Measurements from ENCODE around the gene SLC22A14.
A peak's percentile ranks its signal among the peaks of the same experiment; 100 is the strongest.
"Not testable (repeated sequence)": the region's sequence is repeated elsewhere in the genome, so short reads cannot be mapped to it uniquely, and the experiment has no call there.

SLC22A14 gene

GRCh38 chr3:38314764-38315487 lies 32.8 kb downstream of the SLC22A14 start:
- no peak for DNase-seq

GRCh38 chr3:38315488-38316230 lies 33.6 kb downstream of the SLC22A14 start:
- no peak for DNase-seq

- DNase-seq: no peak
Observed at GRCh38 chr3:38316356-38317191, 34.5 kb downstream of the SLC22A14 start.

- no peak for DNase-seq
Observed at GRCh38 chr3:38317192-38317759, 35.2 kb downstream of the SLC22A14 start.

- DNase-seq: no peak
Observed at GRCh38 chr3:38318766-38319671, 36.9 kb downstream of the SLC22A14 start.

- DNase-seq: not testable (repeated sequence)
Observed at GRCh38 chr3:38320638-38321037, 38.5 kb downstream of the SLC22A14 start.

GRCh38 chr3:38323060-38323459 lies 41.0 kb downstream of the SLC22A14 start:
- DNase-seq: no peak

- no peak for DNase-seq
Observed at GRCh38 chr3:38325256-38325655, 43.2 kb downstream of the SLC22A14 start.

GRCh38 chr3:38327335-38328009 lies 45.4 kb downstream of the SLC22A14 start:
- DNase-seq: no peak

GRCh38 chr3:38331257-38332022 lies 49.3 kb downstream of the SLC22A14 start:
- no peak for DNase-seq

- DNase-seq: no peak
Observed at GRCh38 chr3:38332201-38332600, 50.1 kb downstream of the SLC22A14 start.

- no peak for DNase-seq
Observed at GRCh38 chr3:38334142-38335055, 52.3 kb downstream of the SLC22A14 start.

- DNase-seq: no peak
Observed at GRCh38 chr3:38335263-38335662, 53.2 kb downstream of the SLC22A14 start.

GRCh38 chr3:38337703-38338102 lies 55.6 kb downstream of the SLC22A14 start:
- DNase-seq: no peak

- DNase-seq: no peak
Observed at GRCh38 chr3:38343797-38344594, 61.9 kb downstream of the SLC22A14 start.

- DNase-seq: no peak
Observed at GRCh38 chr3:38345879-38346586, 63.9 kb downstream of the SLC22A14 start.

GRCh38 chr3:38346587-38347410 lies 64.7 kb downstream of the SLC22A14 start, which contains the start of gene XYLB:
TSS of gene XYLB (plus strand) at chr3:38346785. CDS start at chr3:38346869, 84 bp downstream.
- DNase-seq: peak; percentile 19
